ENCODE measurements around the gene C14orf93.

Gene C14orf93

GRCh38 chr14:23043754-23044153 is 33.8 kb upstream of the C14orf93 start:
- no peak for TF ChIP-seq CTCF (IDR thresholded peaks at IDR 0.05; ENCODE audit: low read depth, low read length, missing control alignments)
- DNase-seq (ENCODE audit: low read depth): no peak
- no peak overlapping the region for H3K4me3 ChIP-seq (ENCODE audit: low read depth, low read length)

GRCh38 chr14:23043145-23043544 is 33.2 kb upstream of the C14orf93 start:
- no peak for TF ChIP-seq CTCF (IDR thresholded peaks at IDR 0.05; ENCODE audit: low read depth, low read length, missing control alignments)
- H3K4me3 ChIP-seq (ENCODE audit: low read depth, low read length): no peak overlapping the region
- DNase-seq (ENCODE audit: low read depth): no peak

GRCh38 chr14:23042162-23042965 is 32.4 kb upstream of the C14orf93 start, which contains the start of gene PSMB11:
Gene PSMB11 (plus strand): TSS chr14:23042212. CDS start chr14:23042226, 14 bp downstream.
- no peak for DNase-seq (ENCODE audit: low read depth)
- H3K4me3 ChIP-seq (ENCODE audit: low read depth, low read length): no peak within 1 kb of the TSS
- no peak for TF ChIP-seq CTCF (IDR thresholded peaks at IDR 0.05; ENCODE audit: low read depth, low read length, missing control alignments)

DNA sequence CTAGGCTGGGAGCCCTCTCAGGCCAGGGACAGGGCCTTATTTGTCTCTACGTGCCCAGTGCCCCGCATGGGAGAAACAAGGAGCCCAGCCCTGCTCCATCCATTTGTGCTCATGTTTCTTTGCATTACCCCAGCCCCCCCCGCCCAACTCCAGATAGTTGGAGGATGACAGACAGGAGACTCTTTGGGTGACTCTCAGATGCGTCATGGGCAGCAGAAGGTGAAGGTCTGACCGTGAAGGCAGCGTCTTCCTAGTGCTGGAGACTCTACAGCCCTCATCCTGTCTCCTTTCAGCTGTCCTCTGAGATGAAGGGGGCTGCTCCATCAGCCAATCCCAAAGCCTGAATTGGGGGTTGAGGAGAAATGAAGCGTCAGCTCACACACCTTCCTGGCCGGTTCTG is 31.8 kb upstream of the C14orf93 start:
- no peak for DNase-seq (ENCODE audit: low read depth)
- no peak overlapping the region for H3K4me3 ChIP-seq (ENCODE audit: low read depth, low read length)
- no peak for TF ChIP-seq CTCF (IDR thresholded peaks at IDR 0.05; ENCODE audit: low read depth, low read length, missing control alignments)

DNA sequence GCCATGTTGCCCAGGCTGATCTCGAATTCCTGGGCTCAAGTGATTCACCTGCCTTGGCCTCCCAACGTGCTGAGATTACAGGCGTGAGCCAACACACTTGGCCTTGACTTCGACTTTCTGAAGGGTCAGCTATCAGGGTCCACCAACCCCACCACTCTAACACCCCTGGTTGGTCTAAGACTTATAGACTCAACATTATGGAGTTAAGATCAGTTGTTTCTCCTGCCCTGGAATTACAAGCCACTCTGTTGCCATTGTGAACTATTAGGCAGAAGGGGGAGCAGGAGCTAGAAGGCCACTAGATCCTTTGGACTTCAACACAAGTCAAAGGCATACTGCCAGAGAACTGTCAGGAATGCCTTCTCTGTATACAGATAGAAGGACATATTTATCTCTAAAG is 30.2 kb upstream of the C14orf93 start:
- no peak for DNase-seq (ENCODE audit: low read depth)
- no peak overlapping the region for H3K4me3 ChIP-seq (ENCODE audit: low read depth, low read length)
- no peak for TF ChIP-seq CTCF (IDR thresholded peaks at IDR 0.05; ENCODE audit: low read depth, low read length, missing control alignments)

- H3K4me3 ChIP-seq (ENCODE audit: low read depth, low read length): peak overlapping the region; percentile 77
- no peak for TF ChIP-seq CTCF (IDR thresholded peaks at IDR 0.05; ENCODE audit: low read depth, low read length, missing control alignments)
- no peak for DNase-seq (ENCODE audit: low read depth)
Observed at GRCh38 chr14:23035303-23036144, 25.6 kb upstream of the C14orf93 start.

All from GM12864 (cell line).